Urinary bladder (tissue), 4 donors: ENCODE data around the gene BICDL1. TPM values are rescaled to one million over a fixed set of nuclear protein-coding genes. Genes with fewer than 3 reads are reported as not detected.

ENCODE experiments used
- DNase-seq: peaks from one replicate; pipeline ENCODE4 v3.0.0-alpha.2; 2015; ENCODE audit errors: extremely low spot score
- H3K27ac ChIP-seq: one replicate; pipeline ENCODE4 v1.5.1; 2013; ENCODE audit warnings: low read depth, mild to moderate bottlenecking, moderate library complexity
- H3K36me3 ChIP-seq: one replicate; pipeline ENCODE4 v1.6.1; 2013; ENCODE audit warnings: mild to moderate bottlenecking, moderate library complexity; ENCODE audit not compliant: insufficient read depth
- H3K4me1 ChIP-seq: one replicate; pipeline ENCODE4 v1.6.1; 2013; ENCODE audit warnings: mild to moderate bottlenecking, moderate library complexity; ENCODE audit not compliant: insufficient read depth
- H3K4me3 ChIP-seq: one replicate; pipeline ENCODE4 v1.5.1; 2013; ENCODE audit warnings: low read depth, low read length
- WGBS: extraction: QIAGEN DNeasy Blood & Tissue Kit; methylation state at CpG from one replicate; pipeline ENCODE4 v1.1.7; 2013; 5-methylcytosine and 5-hydroxymethylcytosine counted together
- polyA plus RNA-seq: library from polyadenylated mRNA; stranded (reverse); fragments of 200-250 nt; gene quantifications from one replicate; pipeline ENCODE4 v1.2.3, GENCODE V29; 2013
- total RNA-seq: library from RNA; depleted of rRNA; stranded (reverse); fragments of >200 nt; gene quantifications from one replicate; pipeline ENCODE4 v1.2.3, GENCODE V29; 2014
- donor health status: healthy with polysubstance abuse.
- donor health status: healthy.

The BICDL1 gene
- total and polyA plus RNA-seq, 2 donors = 1.1 to 2.4 TPM

DNA sequence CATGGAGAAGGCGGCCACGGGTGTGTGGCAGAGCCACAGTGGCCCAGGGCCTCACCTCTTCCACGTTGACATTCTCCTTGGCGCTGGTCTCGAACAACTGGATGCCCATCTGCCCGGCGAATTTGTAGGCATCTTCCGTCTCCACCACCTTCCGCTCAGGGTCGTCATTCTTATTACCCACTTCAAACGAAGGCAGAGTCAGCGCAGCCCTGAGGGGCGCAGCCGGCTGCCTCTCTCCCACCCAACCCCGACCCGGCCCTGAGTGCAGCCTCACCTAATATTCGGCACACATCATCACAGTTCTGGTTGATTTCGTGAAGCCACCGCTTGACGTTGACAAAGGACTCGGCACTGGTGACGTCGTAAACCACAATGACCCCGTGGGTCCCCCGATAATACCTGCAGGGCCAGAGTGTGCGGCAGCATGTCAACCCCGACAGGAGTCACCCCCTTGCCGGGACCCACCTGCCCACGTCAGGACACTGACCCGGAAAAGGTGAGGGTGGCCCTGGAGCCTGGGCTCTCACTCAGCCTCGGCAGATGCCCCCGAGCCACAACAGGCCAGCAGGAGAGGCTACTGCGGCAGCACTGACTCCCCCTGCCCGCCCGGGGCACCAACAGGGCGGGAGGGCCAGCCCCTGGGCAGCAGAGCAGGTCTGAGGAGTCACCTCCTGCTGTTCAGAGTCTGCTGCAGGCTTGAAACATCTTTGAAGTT is 109.9 kb downstream of the BICDL1 start:
- 95% methylated on average over 36 of the region's 36 CpGs for WGBS
- Histone ChIP-seq H3K27ac (no peak overlapping the region), H3K4me3 (no peak overlapping the region), H3K4me1 (no peaks in the 10 kb centered on the region), H3K36me3 (peaks cover 7% of the 10 kb centered on the region)
- no peak for DNase-seq

DNA sequence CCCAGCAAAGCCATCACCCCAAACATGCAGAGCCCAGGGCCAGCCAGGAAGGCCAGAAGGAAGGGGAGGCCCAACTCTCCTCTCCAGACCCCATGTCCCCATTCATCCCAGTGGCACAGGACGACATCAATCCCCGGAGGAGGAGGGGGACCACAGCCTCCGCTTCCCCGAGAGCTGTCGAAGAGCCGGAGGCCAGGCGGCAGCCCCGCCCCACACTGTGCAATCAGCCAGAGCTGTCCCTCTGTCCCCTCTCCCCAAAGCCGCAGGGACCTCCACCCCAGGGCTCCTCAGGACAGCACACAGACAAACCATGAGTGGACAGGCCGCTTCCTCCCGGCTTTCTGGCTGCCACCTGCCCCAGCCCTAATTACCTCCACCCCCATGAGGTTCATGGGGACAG is 110.7 kb downstream of the BICDL1 start:
- 96% methylated on average over 11 of the region's 11 CpGs for WGBS
- no peak overlapping the region for H3K4me3 ChIP-seq
- no peak for DNase-seq
- no peaks in the 10 kb centered on the region for H3K4me1 ChIP-seq
- H3K27ac ChIP-seq = no peak overlapping the region
- peaks cover 3% of the 10 kb centered on the region for H3K36me3 ChIP-seq

DNA sequence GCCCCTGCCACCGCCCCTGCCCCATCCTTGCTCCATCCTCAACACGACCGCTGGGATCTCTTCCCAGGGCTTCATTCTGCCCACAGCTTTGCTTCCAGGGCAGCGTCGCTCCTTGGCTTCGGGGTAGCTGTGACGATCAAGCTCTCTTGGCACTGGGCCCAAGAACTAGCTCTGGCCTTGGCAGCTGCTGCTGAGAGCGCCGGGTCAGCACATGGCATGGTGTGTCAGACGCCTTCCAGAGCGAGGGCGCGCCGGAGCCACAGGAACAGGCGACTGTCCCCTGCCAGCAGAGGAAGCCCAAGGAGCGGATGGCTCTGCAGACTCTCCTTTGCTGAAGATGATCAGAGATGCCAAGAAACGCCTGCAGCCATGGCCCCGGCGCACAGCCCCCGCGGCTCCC is 111.6 kb downstream of the BICDL1 start:
- Histone ChIP-seq H3K4me1 (no peaks in the 10 kb centered on the region), H3K27ac (no peak overlapping the region), H3K4me3 (no peak overlapping the region), H3K36me3 (peaks cover 2% of the 10 kb centered on the region)
- 28% methylated on average over 21 of the region's 21 CpGs for WGBS
- DNase-seq = no peak

DNA sequence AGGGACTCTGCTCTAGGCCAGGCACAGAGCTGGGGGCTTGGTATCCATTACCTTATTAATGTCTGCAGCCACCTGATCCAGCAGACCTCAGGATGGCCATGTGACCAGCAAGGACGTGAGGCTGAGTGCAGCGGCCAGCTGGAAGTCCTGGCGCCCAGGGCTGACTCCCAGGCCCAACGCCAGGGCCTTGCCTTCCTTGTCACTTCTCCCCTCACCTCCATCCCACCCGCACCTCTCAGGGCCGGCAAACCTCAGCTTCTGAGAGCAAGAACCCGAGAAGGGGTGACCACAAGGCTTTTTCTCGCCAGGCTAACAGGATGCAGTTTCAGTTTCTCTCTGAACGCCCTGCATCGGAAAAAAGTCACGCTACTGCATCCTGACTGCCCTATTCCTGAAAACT is 112.1 kb downstream of the BICDL1 start:
- Histone ChIP-seq H3K4me1 (no peaks in the 10 kb centered on the region), H3K4me3 (no peak overlapping the region), H3K36me3 (peaks cover 2% of the 10 kb centered on the region), H3K27ac (no peak overlapping the region)
- DNase-seq = no peak
- 33% methylated on average over 11 of the region's 11 CpGs for WGBS

DNA sequence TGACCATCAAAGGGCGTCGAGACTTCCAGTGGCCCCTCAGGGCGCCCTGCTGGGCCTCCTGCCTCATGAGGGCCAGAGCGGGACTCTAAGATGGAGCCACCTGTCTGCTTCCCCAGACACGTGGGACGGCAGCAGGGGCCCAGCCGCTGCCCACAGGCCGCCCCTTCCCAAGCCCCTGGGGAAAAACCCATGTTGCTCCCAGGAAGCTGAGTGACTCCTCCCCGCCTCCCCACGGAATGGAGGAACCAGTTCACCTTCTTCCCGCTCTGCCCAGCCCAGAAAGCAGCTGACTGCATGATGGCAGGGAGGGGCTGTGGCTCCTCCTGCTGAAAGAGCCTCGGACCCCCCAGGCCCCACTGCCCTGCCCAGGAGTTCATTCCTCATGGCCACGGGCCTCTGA is 112.6 kb downstream of the BICDL1 start:
- WGBS = 71% methylated on average over 13 of the region's 13 CpGs
- peaks cover 2% of the 10 kb centered on the region for H3K36me3 ChIP-seq

DNA sequence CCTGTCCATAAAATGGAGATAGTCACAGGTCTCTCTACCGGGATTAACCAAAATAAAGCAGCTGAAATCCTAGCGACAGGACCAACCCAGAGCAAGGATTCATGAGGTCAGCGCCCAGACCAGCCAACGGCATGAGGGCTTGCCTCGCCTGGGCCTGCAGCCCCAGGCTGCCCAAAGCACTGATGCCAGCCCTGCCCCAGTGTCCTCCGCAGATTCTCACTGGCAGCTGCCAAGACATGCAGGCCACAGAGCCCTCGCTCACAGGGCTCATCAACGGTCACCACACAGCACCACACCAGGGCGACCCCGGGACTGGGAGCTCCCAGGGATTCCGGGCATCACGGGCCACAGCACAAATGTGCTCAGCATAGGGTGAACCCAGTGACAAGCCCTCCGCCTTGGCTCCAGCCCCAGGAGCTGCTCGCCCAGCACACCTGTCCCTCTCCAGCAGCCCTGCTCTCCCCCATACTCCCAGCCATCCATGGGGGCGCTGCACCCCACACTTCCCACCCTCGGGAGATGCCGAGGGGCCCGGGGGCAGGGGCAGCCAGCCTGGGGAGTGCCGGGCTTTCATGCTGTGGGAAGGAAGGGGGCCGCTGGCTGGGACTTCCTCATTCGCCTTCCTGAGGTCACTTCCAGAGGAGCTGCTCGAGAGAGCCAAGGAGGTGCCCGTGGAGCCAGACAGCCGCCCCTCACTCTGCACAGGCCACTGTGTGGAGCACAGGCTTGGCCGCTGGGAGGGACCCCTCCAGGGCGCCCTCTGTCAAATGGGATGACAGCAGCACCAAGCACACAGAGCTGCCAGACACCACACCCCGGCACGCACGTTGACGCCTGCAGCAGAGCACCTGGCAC is 113.4 kb downstream of the BICDL1 start:
- H3K27ac ChIP-seq = no peak overlapping the region
- no peaks in the 10 kb centered on the region for H3K4me1 ChIP-seq
- peaks cover 2% of the 10 kb centered on the region for H3K36me3 ChIP-seq
- no peak for DNase-seq
- 81% methylated on average over 30 of the region's 30 CpGs for WGBS
- H3K4me3 ChIP-seq = no peak overlapping the region

More for the DNA sequence above, 112.6 kb downstream of the BICDL1 start:
- Histone ChIP-seq H3K4me1 (no peaks in the 10 kb centered on the region), H3K27ac (no peak overlapping the region), H3K4me3 (no peak overlapping the region)
- DNase-seq = no peak

DNA sequence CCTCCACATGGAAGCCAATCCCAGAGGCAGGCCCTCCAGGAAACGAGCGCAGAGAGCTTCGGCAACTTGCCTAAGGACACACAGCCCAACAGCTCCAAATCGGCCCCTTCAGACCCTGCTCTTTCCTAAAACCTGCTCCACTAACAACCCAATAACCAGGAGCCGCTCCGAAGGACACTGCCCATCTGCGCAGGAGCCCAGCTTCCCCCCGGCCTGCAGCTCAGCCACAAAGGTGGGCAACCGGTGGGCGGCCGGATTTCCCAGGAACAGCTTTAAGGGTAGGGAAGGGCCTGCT is 114.0 kb downstream of the BICDL1 start:
- 91% methylated on average over 11 of the region's 11 CpGs for WGBS
- Histone ChIP-seq H3K27ac (no peak overlapping the region), H3K36me3 (peaks cover 2% of the 10 kb centered on the region), H3K4me3 (no peak overlapping the region), H3K4me1 (no peaks in the 10 kb centered on the region)
- DNase-seq = no peak

DNA sequence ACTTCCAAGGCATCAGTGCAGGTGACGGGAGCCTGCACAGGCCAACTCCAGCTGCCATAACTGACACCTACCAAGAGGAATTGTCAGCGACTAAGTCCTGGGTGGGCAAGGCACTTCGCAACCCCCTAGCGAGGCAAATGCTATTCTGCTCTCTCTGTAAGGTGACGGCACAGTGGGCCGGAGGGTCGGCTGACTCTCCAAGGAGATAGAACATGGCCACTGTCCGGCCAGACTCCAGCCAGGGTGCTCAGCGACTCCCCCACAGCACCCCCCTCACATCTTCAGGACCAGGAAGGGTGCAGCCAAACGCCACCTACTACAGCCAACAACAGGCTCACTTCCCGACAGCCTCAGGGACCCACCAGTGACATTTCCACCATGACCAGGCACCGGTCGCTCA is 114.3 kb downstream of the BICDL1 start:
- Histone ChIP-seq H3K36me3 (no peaks in the 10 kb centered on the region), H3K27ac (no peak overlapping the region), H3K4me3 (no peak overlapping the region), H3K4me1 (no peaks in the 10 kb centered on the region)
- DNase-seq = no peak
- WGBS = 94% methylated on average over 13 of the region's 13 CpGs

DNA sequence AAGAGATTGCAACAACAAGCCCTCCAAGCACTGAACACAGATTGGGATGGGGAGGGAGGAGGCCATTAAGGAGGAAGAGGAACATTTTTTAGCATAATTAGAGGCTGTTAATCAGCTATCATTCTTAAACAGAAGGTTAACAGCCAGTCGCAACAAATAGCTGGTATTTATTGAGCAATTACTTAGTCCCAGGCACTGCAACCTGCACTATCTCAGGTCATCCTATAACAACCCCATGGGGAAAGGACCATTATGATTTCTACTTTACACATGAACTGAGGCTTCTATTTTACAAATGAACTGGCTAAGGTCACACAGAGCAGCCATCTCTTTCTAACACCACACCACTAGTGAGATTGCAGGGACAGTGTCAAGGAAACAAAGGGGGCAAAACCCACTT is 117.1 kb downstream of the BICDL1 start:
- Histone ChIP-seq H3K27ac (no peak overlapping the region), H3K36me3 (no peaks in the 10 kb centered on the region), H3K4me1 (no peaks in the 10 kb centered on the region), H3K4me3 (no peak overlapping the region)
- DNase-seq = no peak
- WGBS = 84% methylated on average over 1 of the region's 1 CpG

DNA sequence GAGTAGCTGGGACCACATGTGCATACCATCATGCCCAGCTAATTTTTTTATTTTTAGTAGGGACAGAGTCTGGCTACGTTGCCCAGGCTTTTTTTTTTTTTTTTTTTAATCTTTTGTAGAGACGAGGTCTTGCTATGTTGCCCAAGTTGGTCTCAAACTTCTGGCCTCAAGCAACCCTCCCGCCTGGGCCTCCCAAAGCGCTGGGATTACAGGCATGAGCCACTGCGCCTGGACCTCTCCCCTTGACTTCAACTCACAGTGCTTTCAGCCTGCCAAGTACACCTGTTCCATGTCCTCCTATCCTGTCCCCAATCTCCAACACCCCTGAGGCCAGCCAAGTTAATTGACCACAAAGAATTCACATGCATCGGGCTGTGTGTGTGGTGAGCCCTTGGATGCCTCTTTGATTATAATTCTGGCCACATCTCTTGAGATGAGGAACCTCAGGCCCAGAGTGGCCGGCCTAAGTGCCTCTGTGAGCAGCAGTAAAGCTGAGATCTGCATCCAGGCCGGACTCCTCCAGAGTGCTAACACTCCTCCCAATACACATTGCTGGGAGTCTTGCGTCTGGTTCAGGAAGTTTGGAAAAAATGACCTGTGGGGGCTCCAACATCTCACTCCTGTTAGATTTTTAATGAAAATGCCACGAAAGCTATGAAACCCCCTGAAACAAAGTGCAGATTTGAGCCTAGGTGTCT is 120.7 kb downstream of the BICDL1 start:
- no peaks in the 10 kb centered on the region for H3K36me3 ChIP-seq

DNA sequence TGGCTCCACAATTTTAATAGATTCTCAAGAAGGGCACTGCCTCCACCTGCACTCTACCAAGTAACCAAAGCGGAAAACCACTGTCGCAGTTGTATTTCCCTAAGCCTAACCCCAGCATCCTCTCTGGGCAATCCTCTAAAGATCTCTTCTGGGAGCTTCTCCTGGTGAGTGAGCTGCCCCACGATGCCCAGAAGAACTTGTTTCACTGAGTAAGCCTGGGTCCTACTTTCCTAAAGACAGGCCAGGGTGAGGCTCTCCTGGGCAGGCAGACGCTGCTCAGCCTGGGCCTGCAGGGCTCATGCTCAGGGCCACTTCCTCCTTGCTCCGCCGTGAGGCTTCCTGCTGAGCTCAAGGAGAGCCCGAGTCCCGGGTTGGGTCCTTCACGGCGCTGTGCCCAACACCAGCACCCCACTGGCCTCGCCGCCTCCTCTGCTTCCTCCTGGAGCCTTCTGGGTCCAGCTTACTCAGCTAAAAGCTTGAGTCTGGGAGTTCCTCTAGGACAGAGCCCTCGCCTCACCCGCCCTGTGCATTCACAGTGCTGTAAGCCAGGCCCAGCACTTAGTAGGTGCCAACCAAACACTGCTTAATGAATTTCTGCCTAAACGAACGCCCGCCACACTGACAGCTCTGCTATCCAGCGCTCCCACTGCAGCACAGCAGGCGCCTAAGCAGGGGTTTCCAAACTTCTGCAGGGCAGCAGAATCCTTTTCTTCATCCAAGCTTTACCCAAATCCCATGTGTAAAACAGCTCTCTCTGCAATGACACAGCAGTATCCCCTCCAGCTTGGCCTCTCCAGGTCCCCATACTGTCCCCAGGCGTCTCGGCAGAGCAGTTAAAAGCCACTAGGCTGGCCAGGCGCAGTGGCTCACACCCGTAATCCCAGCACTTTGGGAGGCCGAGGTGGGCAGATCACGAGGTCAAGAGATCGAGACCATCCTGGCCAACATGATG is 121.8 kb downstream of the BICDL1 start:
- 70% methylated on average over 26 of the region's 26 CpGs for WGBS
- H3K4me3 ChIP-seq = no peak overlapping the region
- DNase-seq = no peak
- no peaks in the 10 kb centered on the region for H3K36me3 ChIP-seq
- no peak overlapping the region for H3K27ac ChIP-seq
- H3K4me1 ChIP-seq = no peaks in the 10 kb centered on the region

More for the DNA sequence above, 120.7 kb downstream of the BICDL1 start:
- no peaks in the 10 kb centered on the region for H3K4me1 ChIP-seq
- WGBS = 82% methylated on average over 10 of the region's 10 CpGs
- H3K4me3 ChIP-seq = no peak overlapping the region
- no peak overlapping the region for H3K27ac ChIP-seq
- no peak for DNase-seq

DNA sequence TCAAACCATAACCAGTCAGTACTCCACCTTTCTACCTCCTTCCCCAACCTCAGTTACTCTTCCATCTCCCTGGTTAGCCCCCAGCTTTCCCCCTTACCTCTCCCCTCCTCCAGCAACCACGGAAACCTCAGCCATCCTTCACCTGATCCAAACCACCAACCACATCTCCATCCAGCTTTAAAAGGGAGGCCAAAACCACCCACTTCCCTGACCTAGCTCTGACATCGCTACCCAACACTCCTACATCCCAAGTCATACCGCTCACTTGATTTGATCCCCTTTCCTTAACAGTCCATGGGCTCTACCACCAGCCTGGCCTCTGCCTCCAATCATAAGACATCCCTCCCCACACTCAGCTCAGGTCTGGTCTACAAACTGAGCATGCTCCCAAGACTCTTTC is 126.0 kb downstream of the BICDL1 start:
- Histone ChIP-seq H3K36me3 (no peaks in the 10 kb centered on the region), H3K27ac (no peak overlapping the region), H3K4me1 (no peaks in the 10 kb centered on the region), H3K4me3 (no peak overlapping the region)
- no peak for DNase-seq
- WGBS = 83% methylated on average over 3 of the region's 3 CpGs
